ENCODE results near the gene FHDC1.

FHDC1 gene

DNA sequence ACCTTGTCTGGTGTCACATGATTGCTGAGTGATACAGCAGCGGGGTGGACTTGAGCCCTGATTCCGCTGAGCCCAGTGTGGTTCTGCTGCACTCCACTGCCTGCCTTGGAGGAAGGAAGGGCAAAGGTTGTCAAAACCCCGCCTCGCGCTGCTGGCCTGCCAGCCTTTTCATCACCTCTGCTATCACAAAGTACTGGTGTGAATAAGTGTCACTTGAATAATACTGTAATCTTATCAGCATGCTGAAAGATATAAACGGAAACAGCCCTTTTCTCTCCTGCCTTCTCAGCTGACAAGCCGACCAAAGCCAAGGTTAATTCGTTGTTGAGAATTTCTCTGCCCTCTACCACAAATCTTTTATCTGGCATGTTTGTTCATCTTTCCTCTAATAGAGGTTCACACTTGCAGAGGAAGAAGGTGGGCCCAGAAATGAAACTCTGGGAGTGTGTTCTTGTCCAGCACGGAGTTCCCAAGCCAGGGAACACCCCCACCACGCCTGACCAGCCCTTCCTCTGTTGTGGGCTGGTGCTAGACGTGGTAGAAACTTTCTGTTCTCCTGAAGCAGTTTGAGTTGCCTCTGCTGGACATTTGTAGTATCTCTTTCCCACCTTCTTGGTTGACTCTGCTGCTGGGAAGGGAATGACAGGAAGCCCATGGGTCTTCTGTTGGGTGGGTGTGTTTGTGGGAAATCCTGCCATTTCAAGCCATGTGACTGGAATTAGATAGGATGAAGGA, 21.5 kb downstream of the FHDC1 start:
- DNase-seq, result no peak

DNA sequence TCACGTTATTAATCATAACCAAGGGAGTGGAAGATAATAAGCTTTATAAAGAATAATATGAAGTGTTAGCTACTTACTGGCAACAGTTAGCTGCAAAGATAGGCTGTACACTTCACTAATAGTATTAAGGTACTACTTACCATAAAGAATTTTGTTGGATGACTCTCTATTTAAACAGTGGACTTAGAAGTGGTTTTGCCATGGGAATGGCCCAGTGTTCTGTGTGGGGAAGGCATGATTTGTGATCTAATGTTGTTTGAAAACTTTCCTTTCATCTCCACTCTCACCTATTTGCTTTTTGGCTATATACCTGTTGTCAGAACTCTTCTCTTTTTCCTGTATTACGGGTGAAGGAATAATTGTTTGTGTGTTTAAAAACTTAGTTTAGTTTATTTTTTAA, 23.0 kb downstream of the FHDC1 start:
- DNase-seq, result no peak

DNA sequence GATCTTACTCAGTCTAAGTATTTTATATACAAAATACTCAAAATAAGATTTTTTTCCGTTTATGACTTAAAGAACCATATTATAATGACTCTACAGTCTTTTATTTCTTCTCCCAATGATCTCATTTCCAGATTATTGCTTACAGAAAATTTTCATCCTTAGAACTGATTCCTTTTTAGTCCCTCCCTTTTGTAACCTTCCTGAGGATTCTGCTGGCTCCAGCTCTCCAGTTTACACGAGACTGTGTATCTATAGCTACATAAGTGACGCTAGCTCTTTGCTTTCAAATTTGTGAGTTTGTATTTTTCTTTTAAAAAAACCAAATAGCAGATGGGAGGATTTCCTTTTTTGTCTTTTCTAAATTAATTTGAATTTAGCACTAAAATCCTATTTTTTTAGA, 24.0 kb downstream of the FHDC1 start:
- DNase-seq, result no peak

DNA sequence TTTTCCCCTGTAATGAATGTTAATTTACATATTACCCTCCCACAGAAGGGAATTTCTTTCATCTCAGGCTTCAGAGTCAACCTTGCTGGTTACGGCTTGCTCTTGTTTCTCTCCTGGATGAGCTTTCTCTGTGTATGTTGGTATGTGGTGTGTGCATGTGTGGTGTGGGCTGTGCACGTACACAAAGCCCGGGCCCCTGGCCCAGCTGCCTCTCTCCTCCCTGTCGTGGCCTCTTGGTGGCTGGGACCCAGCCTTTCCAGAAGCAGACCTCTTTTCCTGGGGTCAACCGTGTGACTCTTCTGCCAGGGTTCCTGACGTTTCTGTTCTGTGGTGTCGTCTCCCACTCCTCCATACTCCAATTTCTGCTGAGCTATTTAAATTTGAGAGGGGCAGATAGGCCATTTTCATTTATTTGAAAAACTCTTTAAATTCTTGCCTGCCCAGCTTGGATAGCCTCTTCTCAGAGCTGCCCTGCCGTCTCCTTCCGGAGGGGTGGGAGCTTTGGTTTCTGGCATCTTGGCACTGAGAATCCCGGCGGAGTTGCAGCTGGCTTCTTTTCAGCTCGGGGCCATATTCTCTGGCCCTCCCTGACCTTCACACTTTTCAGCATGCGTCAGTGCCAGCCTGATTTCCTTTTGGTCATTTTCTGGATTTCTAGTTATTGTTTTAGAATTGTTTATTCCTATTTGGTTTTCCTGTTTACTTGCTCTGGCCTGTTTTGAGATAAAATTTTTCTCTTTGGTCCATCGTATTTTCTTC, 25.1 kb downstream of the FHDC1 start:
- no peak for DNase-seq

DNA sequence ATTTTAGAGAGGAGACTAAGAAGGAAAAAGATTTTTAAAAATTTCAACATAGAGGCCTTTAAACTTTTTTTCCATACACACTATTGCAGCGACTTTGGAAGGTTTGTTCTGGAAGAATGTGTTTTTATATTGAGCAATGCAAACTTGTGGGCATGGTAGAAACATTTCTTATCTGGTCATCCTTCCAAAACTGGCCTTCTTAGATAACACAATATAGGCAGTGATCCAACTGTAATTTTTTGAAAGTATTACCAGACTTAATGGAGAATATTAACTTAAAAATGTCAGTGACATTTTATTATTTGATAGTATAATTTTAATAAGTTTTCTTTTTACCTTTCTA, 25.6 kb downstream of the FHDC1 start:
- DNase-seq, result no peak

DNA sequence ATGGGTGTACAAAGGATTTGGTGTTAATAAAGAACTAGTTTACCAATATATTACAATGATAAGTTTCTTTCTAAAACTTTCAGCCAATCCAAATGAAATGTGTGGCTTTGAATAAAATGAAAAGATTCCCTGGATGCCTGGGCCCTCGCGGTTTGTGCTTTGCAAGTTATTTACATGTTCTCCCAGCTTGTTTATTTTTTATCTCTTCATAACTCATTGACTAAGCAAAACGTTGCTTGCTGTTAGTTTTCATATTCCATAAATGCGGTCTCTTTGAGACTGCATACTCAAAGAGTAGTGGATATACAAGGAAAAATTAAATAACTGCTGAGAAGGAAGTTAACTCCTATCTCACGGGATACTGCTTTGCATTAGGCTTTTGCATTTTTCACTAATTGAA, 26.0 kb downstream of the FHDC1 start:
- DNase-seq, result no peak

DNA sequence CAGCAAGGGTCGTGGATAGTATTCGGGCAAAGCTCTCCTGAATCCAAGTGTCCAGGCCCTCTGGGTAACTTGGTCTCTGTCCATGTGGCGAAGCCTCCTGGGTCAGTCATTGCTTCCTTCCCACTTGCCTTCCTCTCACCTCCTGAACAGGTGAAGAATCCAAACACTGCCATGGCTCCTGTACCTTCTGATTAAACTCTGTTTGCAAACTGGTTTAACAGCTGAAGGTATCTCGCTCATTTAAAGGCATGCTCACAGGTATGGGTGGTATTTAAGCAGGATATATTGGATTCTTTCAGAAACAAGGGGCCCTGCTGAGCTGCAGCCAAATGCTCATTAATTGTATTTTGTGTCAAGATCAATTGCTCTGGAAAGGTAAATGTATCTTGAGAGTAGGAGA, 28.2 kb downstream of the FHDC1 start:
- no peak for DNase-seq

DNA sequence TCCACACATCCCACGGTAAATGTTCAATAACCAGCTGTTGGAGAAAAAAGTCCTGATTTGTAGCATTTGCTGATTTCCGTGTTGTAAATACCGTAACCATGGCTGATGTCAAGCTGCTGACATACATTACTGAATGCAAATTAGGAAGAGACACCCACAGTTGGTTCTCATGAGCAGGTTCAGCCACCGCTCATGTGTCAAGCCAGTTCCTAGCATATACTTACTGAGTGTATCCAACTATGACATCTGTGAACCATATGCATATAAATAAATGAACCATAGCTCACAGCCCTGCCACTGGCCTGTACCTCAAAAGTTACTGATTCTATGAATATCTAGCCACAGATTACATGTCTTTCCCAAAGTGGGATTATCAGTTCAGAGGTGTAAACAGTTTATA, 29.5 kb downstream of the FHDC1 start:
- no peak for DNase-seq

DNA sequence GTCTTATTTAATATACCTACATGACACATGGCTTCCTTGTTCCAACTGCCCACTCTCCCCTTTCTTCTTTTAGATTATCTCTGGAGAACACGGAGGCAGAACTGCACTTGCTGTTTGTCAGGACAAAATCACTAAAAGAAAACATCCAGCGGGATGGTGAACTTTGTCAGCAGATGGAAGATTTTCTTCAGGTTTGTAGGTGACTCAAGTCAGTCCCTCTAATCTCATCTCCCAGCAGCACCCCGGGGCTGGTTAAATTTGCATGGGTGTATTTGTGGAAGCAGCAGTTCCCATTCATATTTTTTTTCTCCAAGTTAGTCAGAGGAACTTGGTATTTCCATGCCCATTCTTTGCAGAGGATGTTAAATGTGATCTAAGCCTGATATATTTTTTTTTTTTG, 31.8 kb downstream of the FHDC1 start:
- DNase-seq, result no peak

DNA sequence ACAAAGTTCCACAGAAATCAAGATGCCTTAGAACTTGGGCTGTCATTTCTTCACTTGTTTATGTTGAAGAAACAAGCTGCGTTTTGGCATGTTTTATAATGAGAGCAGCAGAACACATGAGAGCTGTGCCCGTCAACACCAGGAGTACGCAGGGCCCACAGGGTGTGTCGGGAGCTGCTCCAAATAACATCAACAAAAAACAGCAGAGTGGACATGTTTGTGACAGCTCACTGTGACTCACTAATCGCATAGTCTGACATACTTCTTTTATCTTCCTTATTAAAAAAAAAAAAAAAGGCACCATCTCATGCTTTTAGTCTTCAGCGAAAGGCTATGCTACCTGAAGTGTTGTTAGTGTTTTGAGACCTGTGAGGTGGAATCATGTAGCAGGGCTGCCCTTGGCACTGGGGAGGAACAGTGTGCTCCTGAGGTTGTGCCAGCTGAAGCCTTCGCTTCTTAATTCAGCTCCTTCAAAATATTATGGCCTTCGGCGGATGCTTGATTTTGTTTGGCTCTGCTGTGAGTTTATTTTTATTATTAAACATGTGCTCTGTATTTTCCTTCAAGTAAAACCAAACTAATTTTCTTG, 32.8 kb downstream of the FHDC1 start:
- DNase-seq, result no peak

DNA sequence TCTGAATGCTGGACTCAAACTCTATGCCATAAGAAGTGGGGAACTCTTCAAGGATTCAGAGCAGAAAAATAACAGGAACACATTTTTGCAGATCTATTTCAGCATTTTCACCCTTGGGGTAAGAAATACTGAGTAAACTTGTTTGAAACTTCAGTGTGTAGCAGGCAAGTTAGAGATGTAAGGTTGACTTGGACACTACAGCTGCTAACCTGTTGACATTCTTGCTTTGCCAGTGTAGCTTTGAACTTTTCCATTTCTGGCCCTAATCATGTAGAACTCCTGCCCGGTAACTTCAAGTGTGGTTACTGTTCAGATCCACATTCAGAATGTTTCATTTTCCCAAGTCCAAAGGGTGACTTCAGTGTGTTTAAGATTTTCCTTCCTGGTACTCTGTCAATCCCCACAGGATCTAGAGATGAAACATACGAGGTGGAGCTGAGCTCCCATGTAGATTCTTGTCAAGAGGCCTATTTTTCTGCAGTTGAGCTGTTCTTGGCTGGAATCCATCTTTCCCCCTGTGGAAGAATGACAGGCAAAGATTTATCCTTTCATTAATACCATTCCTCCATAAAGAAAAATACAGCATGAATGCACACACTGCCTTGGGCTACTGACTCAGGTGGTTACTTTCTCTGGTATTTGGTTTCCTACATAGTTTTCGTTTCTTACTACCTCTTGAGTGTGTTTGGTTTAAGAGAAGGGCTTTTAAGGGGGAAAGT, 34.1 kb downstream of the FHDC1 start:
- DNase-seq, result no peak

DNA sequence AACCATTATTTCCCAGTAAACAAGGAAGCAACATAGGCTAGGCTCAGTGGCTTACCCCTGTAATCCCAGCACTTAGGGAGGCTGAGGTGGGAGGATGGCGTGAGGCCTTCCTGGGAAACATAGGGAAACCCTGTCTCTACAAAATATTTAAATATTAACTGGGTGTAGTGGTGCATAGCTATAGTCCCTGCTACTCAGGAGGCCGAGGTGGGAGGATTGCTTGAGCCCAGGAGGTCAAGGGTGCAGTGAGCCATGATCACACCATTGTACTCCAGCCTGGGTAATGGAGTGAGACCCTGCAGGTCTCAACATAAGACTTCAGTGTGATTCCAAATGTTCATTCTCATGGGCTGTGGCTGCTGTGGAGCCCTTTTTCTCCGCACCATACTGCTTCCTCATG, 34.9 kb downstream of the FHDC1 start:
- no peak for DNase-seq

DNA sequence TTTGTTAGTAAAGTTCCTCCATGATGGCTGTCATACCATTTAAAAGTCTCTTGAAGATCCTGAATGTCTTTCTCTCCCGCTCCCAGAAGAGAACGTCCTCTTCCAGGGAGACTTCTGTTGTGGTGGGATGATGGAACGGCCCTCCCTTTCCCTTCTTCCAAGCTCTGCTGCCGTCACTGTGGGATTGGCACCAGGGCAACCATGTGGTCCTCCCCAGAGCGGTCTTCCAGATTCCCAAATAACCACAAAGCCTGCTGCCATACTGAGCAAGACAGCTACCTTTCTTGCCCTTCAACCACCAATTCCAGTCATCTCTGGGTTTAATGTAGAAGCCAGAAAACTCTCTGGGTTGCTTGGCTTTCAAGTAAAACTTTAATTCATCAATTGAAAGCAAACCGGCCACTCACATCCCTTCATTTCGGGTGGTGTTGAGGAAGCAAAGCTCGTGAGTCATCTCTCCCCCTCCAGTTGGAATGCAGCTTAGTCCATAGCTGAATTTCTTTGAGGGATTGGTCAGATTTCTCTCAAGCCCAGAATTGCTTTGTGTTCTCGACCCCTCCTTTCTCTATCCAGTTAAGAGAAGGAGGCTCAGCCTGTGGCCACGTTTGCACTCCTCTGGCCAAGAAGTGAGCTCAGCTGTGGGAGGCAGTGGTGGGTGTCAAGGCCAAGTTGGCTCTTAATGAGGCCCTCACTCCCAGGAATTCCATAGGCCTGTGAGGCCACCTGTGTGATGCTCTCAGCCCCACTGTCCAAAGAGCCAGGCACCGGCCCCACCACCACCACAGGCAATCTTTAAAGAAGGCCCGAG, 36.9 kb downstream of the FHDC1 start:
- no peak for DNase-seq

DNA sequence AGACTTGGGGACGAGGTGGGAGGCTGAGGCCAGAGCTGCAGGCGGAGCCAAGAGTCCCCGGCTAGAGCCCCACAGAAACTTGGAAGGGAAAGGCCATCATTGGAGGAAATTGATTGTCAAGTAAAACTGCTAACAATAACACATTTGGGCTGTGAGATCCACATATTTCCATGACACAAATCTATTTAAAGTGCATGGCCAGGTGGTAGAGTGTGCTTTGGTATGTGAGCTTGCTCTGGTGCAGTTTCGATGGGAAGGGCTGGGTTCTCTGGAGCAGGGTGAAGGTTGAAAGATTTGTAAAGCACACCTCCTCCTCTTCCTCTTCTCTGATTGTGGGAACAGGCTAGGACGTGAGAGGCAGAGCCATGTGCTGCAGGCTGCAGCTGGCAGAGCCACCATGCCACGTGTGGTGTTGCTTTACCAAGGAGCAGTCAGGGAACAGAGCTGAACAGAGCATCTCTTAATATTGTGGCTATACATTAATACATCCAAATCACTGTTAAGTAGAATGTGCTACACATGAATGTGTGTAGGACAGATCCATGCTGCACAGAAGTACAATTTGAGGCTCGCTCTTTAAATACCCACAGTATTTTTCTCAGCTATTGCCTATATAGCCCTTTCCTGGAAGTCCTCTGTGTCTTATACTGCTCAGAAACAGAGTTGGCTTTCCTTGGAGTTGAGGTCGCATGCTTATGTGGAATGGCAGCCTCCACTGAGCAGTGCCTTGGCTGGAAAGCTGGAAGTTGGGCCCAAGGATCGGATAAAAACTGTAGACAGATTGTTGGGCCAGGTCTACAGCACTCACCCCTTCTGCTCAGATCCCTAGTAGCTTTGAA, 37.7 kb downstream of the FHDC1 start:
- no peak for DNase-seq

DNA sequence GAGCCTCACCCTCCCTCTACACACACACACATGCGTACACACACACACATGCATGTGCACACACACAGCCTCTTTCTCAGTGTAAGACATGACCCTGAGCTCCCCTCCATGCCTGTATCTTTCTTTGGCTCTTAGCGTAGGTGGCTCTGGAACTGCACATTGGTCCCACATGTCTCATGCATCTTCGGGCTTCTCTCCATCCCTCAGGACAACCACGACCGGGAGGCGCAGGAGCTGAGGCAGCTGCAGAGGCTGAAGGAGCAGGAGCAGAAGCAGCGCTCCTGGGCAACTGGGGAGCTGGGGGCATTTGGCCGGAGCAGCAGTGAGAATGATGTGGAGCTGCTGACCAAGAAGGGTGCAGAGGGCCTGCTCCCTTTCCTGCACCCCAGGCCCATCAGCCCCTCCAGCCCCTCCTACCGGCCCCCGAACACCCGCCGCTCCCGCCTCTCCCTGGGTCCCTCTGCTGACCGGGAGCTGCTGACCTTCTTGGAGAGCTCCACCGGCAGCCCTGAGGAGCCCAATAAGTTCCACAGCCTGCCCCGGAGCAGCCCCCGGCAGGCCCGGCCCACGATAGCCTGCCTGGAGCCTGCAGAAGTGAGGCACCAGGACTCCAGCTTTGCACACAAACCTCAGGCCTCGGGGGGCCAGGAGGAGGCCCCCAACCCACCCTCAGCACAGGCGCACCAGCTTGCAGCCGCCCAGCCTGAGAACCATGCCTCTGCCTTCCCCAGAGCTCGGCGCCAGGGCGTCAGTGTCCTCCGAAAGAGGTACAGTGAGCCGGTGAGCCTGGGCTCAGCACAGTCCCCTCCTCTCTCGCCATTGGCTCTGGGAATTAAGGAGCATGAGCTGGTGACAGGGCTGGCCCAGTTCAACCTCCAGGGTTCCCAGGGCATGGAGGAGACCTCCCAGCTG, 38.6 kb downstream of the FHDC1 start:
- DNase-seq, result no peak

DNA sequence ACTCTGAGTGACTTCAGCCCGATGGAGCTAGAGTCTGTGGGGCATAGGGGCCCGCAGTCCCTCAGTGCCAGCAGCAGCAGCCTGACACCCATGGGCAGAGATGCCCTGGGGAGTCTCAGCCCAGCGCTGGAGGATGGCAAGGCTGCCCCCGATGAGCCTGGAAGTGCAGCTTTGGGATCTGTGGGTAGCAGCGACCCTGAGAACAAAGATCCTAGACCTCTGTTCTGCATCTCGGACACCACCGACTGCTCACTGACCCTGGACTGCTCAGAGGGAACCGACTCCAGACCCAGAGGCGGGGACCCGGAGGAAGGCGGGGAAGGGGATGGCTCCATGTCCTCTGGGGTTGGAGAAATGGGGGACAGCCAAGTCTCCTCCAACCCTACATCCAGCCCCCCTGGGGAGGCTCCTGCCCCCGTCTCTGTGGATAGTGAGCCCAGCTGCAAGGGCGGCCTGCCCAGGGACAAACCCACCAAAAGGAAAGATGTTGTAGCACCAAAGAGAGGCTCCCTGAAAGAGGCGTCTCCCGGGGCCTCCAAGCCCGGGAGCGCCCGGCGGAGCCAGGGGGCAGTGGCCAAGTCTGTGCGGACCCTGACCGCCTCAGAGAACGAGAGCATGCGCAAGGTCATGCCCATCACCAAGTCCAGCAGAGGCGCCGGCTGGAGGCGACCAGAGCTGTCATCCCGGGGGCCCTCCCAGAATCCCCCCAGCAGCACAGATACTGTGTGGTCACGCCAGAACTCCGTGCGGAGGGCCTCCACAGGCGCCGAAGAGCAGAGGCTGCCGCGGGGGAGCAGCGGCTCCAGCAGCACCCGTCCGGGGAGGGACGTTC, 39.5 kb downstream of the FHDC1 start:
- DNase-seq, result no peak

DNA sequence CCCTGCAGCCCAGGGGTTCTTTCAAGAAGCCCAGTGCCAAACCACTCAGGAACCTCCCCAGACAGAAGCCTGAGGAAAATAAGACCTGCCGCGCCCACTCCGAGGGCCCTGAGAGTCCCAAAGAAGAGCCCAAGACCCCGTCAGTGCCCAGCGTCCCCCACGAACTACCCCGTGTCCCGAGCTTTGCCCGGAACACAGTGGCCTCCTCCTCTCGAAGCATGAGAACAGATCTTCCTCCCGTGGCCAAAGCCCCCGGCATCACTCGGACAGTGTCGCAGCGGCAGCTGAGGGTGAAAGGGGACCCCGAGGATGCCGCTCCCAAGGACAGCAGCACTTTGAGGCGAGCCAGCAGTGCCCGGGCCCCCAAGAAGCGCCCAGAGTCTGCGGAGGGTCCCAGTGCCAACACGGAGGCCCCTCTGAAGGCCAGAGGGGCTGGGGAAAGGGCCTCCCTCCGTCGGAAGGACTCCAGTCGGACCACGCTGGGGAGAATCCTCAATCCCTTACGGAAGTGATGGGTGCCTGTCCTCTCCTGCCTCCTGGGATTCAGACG, 40.2 kb downstream of the FHDC1 start:
- DNase-seq, result no peak

DNA sequence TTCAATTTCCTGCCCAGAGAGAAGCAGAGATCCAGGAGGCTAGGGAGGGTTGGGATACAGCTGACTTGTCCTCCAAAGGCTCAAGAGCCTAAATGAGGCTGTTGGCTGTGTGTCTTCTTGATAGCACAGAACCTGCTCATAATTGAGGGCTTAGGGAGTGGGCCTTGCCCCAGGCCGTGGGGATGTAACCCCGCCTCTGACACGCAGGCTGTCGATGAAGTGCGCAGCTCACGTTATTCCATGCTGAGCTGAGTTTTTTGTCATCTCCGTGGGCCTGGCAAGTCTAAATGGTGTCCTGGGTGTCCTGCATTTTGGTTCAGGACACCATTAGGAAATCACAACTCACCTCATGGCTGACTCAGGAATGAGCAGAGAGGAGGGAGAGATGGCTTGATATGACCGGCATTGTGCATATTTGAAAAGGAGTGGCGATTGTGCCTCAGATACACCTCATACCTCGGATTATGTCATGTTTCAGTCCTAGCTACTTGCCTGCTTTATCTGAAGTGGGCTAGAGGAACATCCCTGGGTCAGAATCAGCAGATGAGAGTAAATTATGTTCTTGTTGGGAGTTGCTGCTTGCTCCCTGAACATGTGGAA, 43.7 kb downstream of the FHDC1 start:
- DNase-seq, result no peak

DNA sequence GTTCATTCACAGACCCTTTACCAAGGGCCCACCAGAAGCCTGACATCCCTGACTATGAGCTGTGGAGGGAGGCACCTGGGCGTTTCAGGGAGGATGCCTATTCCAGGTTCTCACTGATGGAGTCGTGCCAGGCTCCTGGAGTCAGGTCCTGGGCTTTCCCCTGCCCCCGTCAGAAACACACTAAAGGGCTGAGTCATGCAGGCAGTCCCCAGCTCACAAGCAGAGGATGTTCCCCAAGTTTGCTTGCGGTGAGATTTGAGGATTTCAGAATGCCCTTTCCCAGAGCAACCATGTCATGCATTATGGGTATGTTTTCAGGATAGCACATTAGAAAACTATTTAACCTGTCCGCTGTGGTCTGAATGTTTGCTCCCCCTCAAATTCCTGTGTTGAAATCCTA, 45.2 kb downstream of the FHDC1 start:
- no peak for DNase-seq
